HCT116 (cell line): ENCODE measurements around the gene PRICKLE2. TPM values are rescaled to one million over a fixed set of nuclear protein-coding genes. Genes with fewer than 3 reads are reported as not detected.

Experiments
- ATAC-seq: fragments of 200-7000 bp; cut with Tn5 transposase; 2 replicates; pipeline ENCODE4 v1.9.1; 2020; ENCODE audit warnings: mild to moderate bottlenecking, moderate library complexity
- BruUV-seq: library from RNA; stranded (reverse); fragments of 400-500 nt; replicated peaks from 2 replicates; lab custom pipeline; 2021; lab: Mats Ljungman, UMichigan
- CTCF ChIA-PET: fragments of 300-600 bp; sonication (Branson Sonifier 250); formaldehyde crosslinking; loops from one replicate; lab custom pipeline; 2021; ENCODE audit warnings: antibody characterized with exemption; lab: Charles Lee
- POLR2A ChIA-PET: fragments of 300-600, 350-600 bp; sonication (Branson Sonifier 250); formaldehyde crosslinking; loops from one replicate; lab custom pipeline; 2021; ENCODE audit warnings: antibody characterized with exemption; lab: Charles Lee
- RAD21 ChIA-PET, 2 experiments: fragments of 300-600 bp; sonication (Branson Sonifier 250); formaldehyde crosslinking; loops; one replicate each; lab custom pipeline; 2023; ENCODE audit warnings: low total read pairs in 2 of 2; ENCODE audit not compliant: uncharacterized antibody in 2 of 2, unreplicated experiment in 2 of 2, low non-redundant PET in 1 of 2; lab: Charles Lee
- DNase-seq: peaks from one replicate; pipeline ENCODE4 v3.0.0-alpha.2; 2010; ENCODE audit warnings: low read depth, low spot score
- H2AFZ ChIP-seq: fragments of 200-600 bp; shearing (Covaris generic), sonication (generic); 2 replicates; pipeline ENCODE4 v1.6.1; 2017; ENCODE audit warnings: low read depth, mixed run types, mixed read lengths, antibody characterized with exemption, low read length; ENCODE audit not compliant: poor library complexity, severe bottlenecking
- H3K27ac ChIP-seq: 2 replicates; pipeline ENCODE4 v1.5.1; 2012; ENCODE audit warnings: low read depth, low read length
- H3K27me3 ChIP-seq: fragments of 200-600 bp; sonication (generic); 2 replicates; pipeline ENCODE4 v1.6.1; 2016; ENCODE audit warnings: mixed run types, low read length, mixed read lengths; ENCODE audit not compliant: insufficient read depth
- H3K36me3 ChIP-seq, 2 experiments: fragments of 200-500 bp in 1 of 2; fragments of 200-600 bp in 1 of 2; sonication (Bioruptor generic) in 1 of 2; sonication (generic) in 1 of 2; 2 replicates each; pipeline versions ENCODE4 v1.5.1 to v1.6.1; 2014 to 2016; ENCODE audit warnings: low read length in 2 of 2, inconsistent platforms in 1 of 2, mixed read lengths in 1 of 2, mixed run types in 1 of 2; ENCODE audit not compliant: insufficient read depth in 2 of 2, control insufficient read depth in 1 of 2
- H3K4me1 ChIP-seq, 2 experiments: fragments of 200-600 bp in 1 of 2; sonication (generic) in 1 of 2; 2 replicates each; pipeline versions ENCODE4 v1.5.1 to v1.6.1; 2012 to 2017; ENCODE audit warnings: low read length in 2 of 2, inconsistent platforms in 1 of 2, mild to moderate bottlenecking in 1 of 2, mixed read lengths in 1 of 2, mixed run types in 1 of 2, moderate library complexity in 1 of 2; ENCODE audit not compliant: insufficient read depth in 2 of 2, control insufficient read depth in 1 of 2
- H3K4me2 ChIP-seq: fragments of 200-600 bp; sonication (generic); 2 replicates; pipeline ENCODE4 v1.6.1; 2017; ENCODE audit warnings: mixed run types, low read length, mixed read lengths
- H3K4me3 ChIP-seq, 2 experiments: fragments of 200-600 bp in 1 of 2; sonication (generic) in 1 of 2; replicated peaks in 1 of 2; 2 replicates each; pipeline ENCODE4 v1.5.1; 2011 to 2016; ENCODE audit warnings: low read length in 2 of 2, control low read depth in 1 of 2, low read depth in 1 of 2, mild to moderate bottlenecking in 1 of 2, mixed read lengths in 1 of 2, mixed run types in 1 of 2
- H3K79me2 ChIP-seq: fragments of 200-600 bp; sonication (generic); 2 replicates; pipeline ENCODE4 v1.6.1; 2017; ENCODE audit warnings: mild to moderate bottlenecking, mixed run types, low read length, moderate library complexity, mixed read lengths; ENCODE audit not compliant: insufficient read depth
- H3K9ac ChIP-seq: fragments of 200-600 bp; sonication (generic); 2 replicates; pipeline ENCODE4 v1.6.1; 2016; ENCODE audit warnings: low read length, mixed read lengths
- H3K9me2 ChIP-seq: fragments of 200-600 bp; sonication (generic), shearing (Covaris generic); 2 replicates; pipeline ENCODE4 v1.6.1; 2017; ENCODE audit warnings: mixed run types, mild to moderate bottlenecking, moderate library complexity; ENCODE audit not compliant: insufficient read depth
- H3K9me3 ChIP-seq, 2 experiments: fragments of 200-500 bp in 1 of 2; fragments of 200-600 bp in 1 of 2; sonication (Bioruptor generic) in 1 of 2; sonication (generic) in 1 of 2; 2 replicates each; pipeline ENCODE4 v1.6.1; 2014 to 2017; ENCODE audit warnings: low read length in 2 of 2, mixed read lengths in 2 of 2, inconsistent platforms in 1 of 2, low read depth in 1 of 2, mild to moderate bottlenecking in 1 of 2, mixed run types in 1 of 2, moderate library complexity in 1 of 2; ENCODE audit not compliant: control insufficient read depth in 1 of 2, insufficient read depth in 1 of 2
- H4K20me1 ChIP-seq: fragments of 200-600 bp; sonication (generic), shearing (Covaris generic); 2 replicates; pipeline ENCODE4 v1.6.1; 2017; ENCODE audit warnings: mixed run types, mild to moderate bottlenecking, moderate library complexity; ENCODE audit not compliant: insufficient read depth
- ATF3 ChIP-seq: IDR thresholded peaks from 2 replicates; pipeline ENCODE4 v1.6.1; 2012
- CBX3 ChIP-seq: IDR thresholded peaks from 2 replicates; pipeline ENCODE4 v1.6.1; 2012; ENCODE audit warnings: low read depth
- CEBPB ChIP-seq: IDR thresholded peaks from 2 replicates; pipeline ENCODE4 v1.6.1; 2012; ENCODE audit warnings: low read depth
- EZH2 ChIP-seq: fragments of 200-600 bp; sonication (generic); IDR thresholded peaks from 2 replicates; pipeline ENCODE4 v1.6.1; 2017; ENCODE audit warnings: antibody characterized with exemption, mixed run types
- EZH2phosphoT487 ChIP-seq: fragments of 200-600 bp; IDR thresholded peaks from 2 replicates; pipeline ENCODE4 v1.6.1; 2018; ENCODE audit warnings: antibody characterized with exemption, borderline replicate concordance
- FOSL1 ChIP-seq: IDR thresholded peaks from 2 replicates; pipeline ENCODE4 v1.6.1; 2012; ENCODE audit warnings: low read depth
- MAX ChIP-seq: IDR thresholded peaks from 2 replicates; pipeline ENCODE4 v1.6.1; 2012
- POLR2AphosphoS5 ChIP-seq: IDR thresholded peaks from 2 replicates; pipeline ENCODE4 v1.6.1; 2011; ENCODE audit warnings: mild to moderate bottlenecking, low read depth, low read length, moderate library complexity
- RAD21 ChIP-seq: IDR thresholded peaks from 2 replicates; pipeline ENCODE4 v1.6.1; 2012; ENCODE audit warnings: low read depth, mild to moderate bottlenecking
- SRF ChIP-seq: IDR thresholded peaks from 2 replicates; pipeline ENCODE4 v1.6.1; 2012; ENCODE audit warnings: low read depth
- TCF7L2 ChIP-seq: IDR thresholded peaks from 2 replicates; pipeline ENCODE4 v1.7.0; 2011; ENCODE audit warnings: borderline replicate concordance, inconsistent platforms; ENCODE audit not compliant: insufficient read depth, insufficient read length; ENCODE audit errors: extremely low read depth
- YY1 ChIP-seq: IDR thresholded peaks from 2 replicates; pipeline ENCODE4 v1.6.1; 2011; ENCODE audit warnings: low read length, low read depth, moderate library complexity, mild to moderate bottlenecking; ENCODE audit not compliant: insufficient replicate concordance; ENCODE audit errors: extremely low read depth
- ZFX ChIP-seq: fragments of 450-650 bp; IDR thresholded peaks from 2 replicates; pipeline ENCODE4 v1.6.1; 2017
- ZNF274 ChIP-seq: fragments of 200-500 bp; sonication (Bioruptor generic); IDR thresholded peaks from 2 replicates; pipeline ENCODE4 v1.6.1; 2014; ENCODE audit warnings: mild to moderate bottlenecking, low read depth, low read length, inconsistent platforms
- intact Hi-C: fragments of 100-400 bp; cut with micrococcal nuclease; formaldehyde crosslinking; loops from 2 replicates; pipeline ENCODE4 v1.10.0; 2022
- total RNA-seq: library from RNA; stranded (reverse); gene quantifications from one replicate; pipeline ENCODE4 v1.2.1, GENCODE V29; 2021; ENCODE audit not compliant: unreplicated experiment

Gene PRICKLE2
- total RNA-seq, 1 experiment from 2014 or later: 0.05 TPM

GRCh38 chr3:64196236-64196929, 28.9 kb downstream of the PRICKLE2 start:
- H3K9me3 ChIP-seq: no peaks in the 10 kb centered on the region
- no peak for TF ChIP-seq ZNF274
- no peak for TF ChIP-seq TCF7L2
- no peak for TF ChIP-seq CBX3
- TF ChIP-seq EZH2phosphoT487: no peak
- TF ChIP-seq SRF: no peak
- no peak for TF ChIP-seq MAX
- TF ChIP-seq EZH2: no peak
- TF ChIP-seq RAD21: no peak
- no peak for TF ChIP-seq ATF3
- TF ChIP-seq YY1: no peak
- TF ChIP-seq ZFX: no peak
- TF ChIP-seq FOSL1: no peak
- no peak for TF ChIP-seq CEBPB
- no peak for TF ChIP-seq POLR2AphosphoS5
- TF ChIP-seq, all 23 proteins: peak for 0
- Histone ChIP-seq H4K20me1 (no peaks in the 10 kb centered on the region), H3K4me2 (no peak overlapping the region), H3K36me3 (no peaks in the 10 kb centered on the region), H3K27me3 (peaks cover 6% of the 10 kb centered on the region; the same call in 1 of the 2 replicates), H3K27ac (no peak overlapping the region), H3K9me2 (no peaks in the 10 kb centered on the region), H3K9ac (no peak overlapping the region), H3K79me2 (no peaks in the 10 kb centered on the region), H2AFZ (no peak overlapping the region), H3K4me3 (no peak overlapping the region), H3K4me1 (no peaks in the 10 kb centered on the region)
- ChIA-PET RAD21 (no interaction called here), POLR2A (no interaction called here), CTCF (no interaction called here)
- no peak for ATAC-seq
- DNase-seq: no peak
- intact Hi-C loops: no loop called here
- BruUV-seq: no TSS peak
